Suprapubic skin (tissue), 4 donors: Measurements from ENCODE around the gene PCDH15. TPM values are rescaled to one million over a fixed set of nuclear protein-coding genes. Genes with fewer than 3 reads are reported as not detected.

ENCODE experiments used
- DNase-seq, 2 donors: peaks; one replicate each; pipeline ENCODE4 v3.0.0-alpha.2; 2019; ENCODE audit warnings: low spot score in 2 of 2
- H3K27ac ChIP-seq: fragments of 200-600 bp; sonication (generic); one replicate; pipeline ENCODE4 v1.5.1; 2019
- H3K27me3 ChIP-seq: fragments of 200-600 bp; sonication (generic); one replicate; pipeline ENCODE4 v1.5.1; 2019
- H3K36me3 ChIP-seq: fragments of 200-600 bp; sonication (generic); one replicate; pipeline ENCODE4 v1.5.1; 2019
- H3K4me1 ChIP-seq: fragments of 200-600 bp; sonication (generic); one replicate; pipeline ENCODE4 v1.5.1; 2019
- H3K4me3 ChIP-seq: fragments of 200-600 bp; sonication (generic); one replicate; pipeline ENCODE4 v1.5.1; 2019; ENCODE audit warnings: mild to moderate bottlenecking
- H3K9me3 ChIP-seq: fragments of 200-600 bp; sonication (generic); one replicate; pipeline ENCODE4 v1.5.1; 2019
- CTCF ChIP-seq, 2 donors: fragments of 200-600 bp in 1 of 2; fragments of 450-650 bp in 1 of 2; sonication (generic) in 1 of 2; IDR thresholded peaks; one replicate each; pipeline ENCODE4 v1.5.1; 2016 to 2019; ENCODE audit warnings: antibody characterized with exemption in 2 of 2, mild to moderate bottlenecking in 1 of 2, moderate library complexity in 1 of 2
- EP300 ChIP-seq: sonication (generic); formaldehyde crosslinking; IDR thresholded peaks from one replicate; pipeline ENCODE4 v1.6.1; 2017; ENCODE audit warnings: antibody characterized with exemption
- POLR2A ChIP-seq, 2 donors: fragments of 450-650 bp; IDR thresholded peaks; one replicate each; pipeline ENCODE4 v1.6.1; 2017; ENCODE audit warnings: antibody characterized with exemption in 2 of 2, mild to moderate bottlenecking in 2 of 2, moderate library complexity in 2 of 2
- POLR2AphosphoS5 ChIP-seq, 3 donors: sonication (generic); formaldehyde crosslinking; IDR thresholded peaks; one replicate each; pipeline ENCODE4 v1.6.1; 2017; ENCODE audit warnings: antibody characterized with exemption in 3 of 3
- WGBS: methylation state at CpG from one replicate; pipeline ENCODE4 v1.1.5; 2018; 5-methylcytosine and 5-hydroxymethylcytosine counted together
- total RNA-seq, 4 donors: library from RNA; depleted of rRNA; stranded (reverse); fragments of >200 nt; gene quantifications; one replicate each; pipeline ENCODE4 v1.1.0, GENCODE V29; 2016

The PCDH15 gene
- total RNA-seq, 4 donors from 2014 or later, result 0.11 TPM; not detected in 3

DNA sequence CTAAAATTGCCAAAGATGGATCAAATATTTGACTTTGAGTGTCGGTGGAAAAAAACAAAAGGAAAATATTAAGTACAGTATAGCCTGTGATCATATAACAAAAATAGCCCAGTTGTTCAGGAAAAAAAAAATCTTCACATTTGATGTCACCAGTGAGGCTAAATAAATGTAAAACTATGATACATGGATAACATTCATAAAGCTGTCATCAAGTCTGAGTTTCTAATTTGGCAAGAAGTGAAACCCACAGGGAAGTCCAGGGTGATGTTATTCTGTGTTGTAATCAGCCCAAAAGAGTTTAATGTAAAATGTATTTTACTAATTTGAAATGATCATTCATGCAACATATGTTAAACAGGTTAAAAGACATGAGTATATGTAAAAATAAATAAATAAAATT, 908.0 kb downstream of the PCDH15 start:
- Histone ChIP-seq H3K27ac (no peak overlapping the region), H3K36me3 (no peaks in the 10 kb centered on the region), H3K9me3 (no peaks in the 10 kb centered on the region), H3K27me3 (no peaks in the 10 kb centered on the region), H3K4me1 (no peaks in the 10 kb centered on the region), H3K4me3 (no peak overlapping the region)
- TF ChIP-seq POLR2A (IDR thresholded peaks at IDR 0.05) (no peak), EP300 (no peak), CTCF (IDR thresholded peaks at IDR 0.05) (no peak), POLR2AphosphoS5 (IDR thresholded peaks at IDR 0.05) (no peak)
- WGBS, result 70% methylated on average over 1 of the region's 1 CpG
- no peak for DNase-seq

GRCh38 chr10:53886325-53887300, 914.4 kb downstream of the PCDH15 start:
- Histone ChIP-seq H3K36me3 (no peaks in the 10 kb centered on the region), H3K27ac (no peak overlapping the region), H3K27me3 (no peaks in the 10 kb centered on the region), H3K9me3 (no peaks in the 10 kb centered on the region), H3K4me1 (no peaks in the 10 kb centered on the region), H3K4me3 (no peak overlapping the region)
- TF ChIP-seq CTCF (IDR thresholded peaks at IDR 0.05), result no peak
- TF ChIP-seq EP300, result no peak
- TF ChIP-seq POLR2A (IDR thresholded peaks at IDR 0.05), result no peak
- no peak for TF ChIP-seq POLR2AphosphoS5 (IDR thresholded peaks at IDR 0.05)
- no peak for DNase-seq
- 63% methylated on average over 9 of the region's 9 CpGs for WGBS

GRCh38 chr10:53864846-53865245, 936.2 kb downstream of the PCDH15 start:
- DNase-seq, result no peak
- Histone ChIP-seq H3K4me3 (no peak overlapping the region), H3K4me1 (no peaks in the 10 kb centered on the region), H3K9me3 (no peaks in the 10 kb centered on the region), H3K27ac (no peak overlapping the region), H3K36me3 (no peaks in the 10 kb centered on the region), H3K27me3 (no peaks in the 10 kb centered on the region)
- no peak for TF ChIP-seq CTCF (IDR thresholded peaks at IDR 0.05)
- TF ChIP-seq POLR2AphosphoS5 (IDR thresholded peaks at IDR 0.05), result no peak
- no peak for TF ChIP-seq EP300
- 88% methylated on average over 4 of the region's 4 CpGs for WGBS

GRCh38 chr10:53852450-53853175, 948.4 kb downstream of the PCDH15 start:
- WGBS, result 43% methylated on average over 4 of the region's 4 CpGs
- Histone ChIP-seq H3K4me1 (no peaks in the 10 kb centered on the region), H3K4me3 (no peak overlapping the region), H3K9me3 (no peaks in the 10 kb centered on the region), H3K27me3 (no peaks in the 10 kb centered on the region), H3K27ac (no peak overlapping the region), H3K36me3 (no peaks in the 10 kb centered on the region)
- no peak for DNase-seq
- TF ChIP-seq POLR2AphosphoS5 (IDR thresholded peaks at IDR 0.05) (no peak), POLR2A (IDR thresholded peaks at IDR 0.05) (no peak), CTCF (IDR thresholded peaks at IDR 0.05) (no peak), EP300 (no peak)

DNA sequence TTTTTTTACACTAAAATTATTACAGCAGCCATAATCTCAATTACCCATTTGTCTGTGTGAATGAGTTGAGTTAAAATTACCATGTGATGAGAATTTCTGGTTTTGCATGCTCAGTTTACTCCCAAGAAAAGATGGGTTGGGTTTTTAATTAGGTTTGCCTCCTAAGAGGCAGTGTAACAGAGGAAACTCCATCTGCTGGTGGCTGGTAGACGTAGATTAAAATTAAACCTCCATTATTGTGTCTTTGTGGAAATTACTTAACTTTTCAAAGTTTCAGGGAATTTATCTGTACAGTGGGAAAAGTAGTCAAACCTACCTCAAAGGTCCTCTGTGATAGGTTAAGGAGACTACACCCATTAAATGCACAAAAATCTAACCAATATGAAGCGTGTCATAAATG, 954.2 kb downstream of the PCDH15 start:
- 84% methylated on average over 2 of the region's 2 CpGs for WGBS
- no peak overlapping the region for H3K4me3 ChIP-seq
- DNase-seq, result no peak
- H3K4me1 ChIP-seq, result no peaks in the 10 kb centered on the region
- H3K27me3 ChIP-seq, result no peaks in the 10 kb centered on the region
- H3K36me3 ChIP-seq, result no peaks in the 10 kb centered on the region
- no peaks in the 10 kb centered on the region for H3K9me3 ChIP-seq
- no peak overlapping the region for H3K27ac ChIP-seq
- no peak for TF ChIP-seq POLR2A (IDR thresholded peaks at IDR 0.05)
- no peak for TF ChIP-seq EP300
- TF ChIP-seq POLR2AphosphoS5 (IDR thresholded peaks at IDR 0.05), result no peak
- no peak for TF ChIP-seq CTCF (IDR thresholded peaks at IDR 0.05)
